H9 (cell line): Measurements from ENCODE around the gene TIAM2. TPM values are rescaled to one million over a fixed set of nuclear protein-coding genes. Genes with fewer than 3 reads are reported as not detected.
A peak's percentile ranks its signal among the peaks of the same experiment; 100 is the strongest.

Experiments
- DNase-seq: peaks from one replicate; pipeline ENCODE4 v3.0.0-alpha.2; 2017
- H2AFZ ChIP-seq: one replicate; pipeline ENCODE4 v1.6.1; 2013; ENCODE audit warnings: mild to moderate bottlenecking, low read length, control low read depth, moderate library complexity
- H2AK5ac ChIP-seq: 2 replicates; pipeline ENCODE4 v1.6.1; 2013; ENCODE audit warnings: low read length, control low read depth, mixed read lengths; ENCODE audit not compliant: insufficient read length
- H2BK120ac ChIP-seq: one replicate; pipeline ENCODE4 v1.6.1; 2013; ENCODE audit warnings: low read depth, mild to moderate bottlenecking, low read length, control low read depth, inconsistent platforms; ENCODE audit not compliant: poor library complexity, severe bottlenecking
- H2BK12ac ChIP-seq: 2 replicates; pipeline ENCODE4 v1.6.1; 2013; ENCODE audit warnings: low read length, control low read depth, mixed read lengths, low read depth; ENCODE audit not compliant: insufficient read length
- H2BK15ac ChIP-seq: 2 replicates; pipeline ENCODE4 v1.6.1; 2013; ENCODE audit warnings: low read depth, low read length, control low read depth
- H2BK20ac ChIP-seq: one replicate; pipeline ENCODE4 v1.6.1; 2013; ENCODE audit warnings: low read depth, mild to moderate bottlenecking, low read length, control low read depth, inconsistent platforms; ENCODE audit not compliant: poor library complexity, severe bottlenecking
- H2BK5ac ChIP-seq: 2 replicates; pipeline ENCODE4 v1.6.1; 2013; ENCODE audit warnings: low read length, control low read depth, mixed read lengths; ENCODE audit not compliant: insufficient read length
- H3K14ac ChIP-seq: 2 replicates; pipeline ENCODE4 v1.6.1; 2013; ENCODE audit warnings: low read length, control low read depth; ENCODE audit not compliant: insufficient read depth
- H3K18ac ChIP-seq: 2 replicates; pipeline ENCODE4 v1.6.1; 2013; ENCODE audit warnings: low read depth, mild to moderate bottlenecking, mixed read lengths, low read length, control low read depth; ENCODE audit not compliant: insufficient read length
- H3K23ac ChIP-seq: 2 replicates; pipeline ENCODE4 v1.6.1; 2013; ENCODE audit warnings: low read length, control low read depth, mixed read lengths, low read depth; ENCODE audit not compliant: insufficient read length
- H3K23me2 ChIP-seq: 2 replicates; pipeline ENCODE4 v1.6.1; 2013; ENCODE audit warnings: low read depth, mild to moderate bottlenecking, mixed read lengths, low read length, control low read depth; ENCODE audit not compliant: insufficient read length, poor library complexity, severe bottlenecking
- H3K27ac ChIP-seq: 2 replicates; pipeline ENCODE4 v1.5.1; 2013; ENCODE audit warnings: low read length, control low read depth, mixed read lengths, low read depth; ENCODE audit not compliant: insufficient read length
- H3K27me3 ChIP-seq: 2 replicates; pipeline ENCODE4 v1.6.1; 2013; ENCODE audit warnings: low read length, control low read depth, inconsistent platforms; ENCODE audit not compliant: insufficient read depth
- H3K4ac ChIP-seq: 2 replicates; pipeline ENCODE4 v1.6.1; 2013; ENCODE audit warnings: low read depth, mild to moderate bottlenecking, control low read depth, inconsistent platforms, low read length, moderate library complexity
- H3K4me1 ChIP-seq: 2 replicates; pipeline ENCODE4 v1.6.1; 2013; ENCODE audit warnings: low read length, control low read depth, inconsistent platforms; ENCODE audit not compliant: insufficient read depth
- H3K4me2 ChIP-seq: 2 replicates; pipeline ENCODE4 v1.6.1; 2013; ENCODE audit warnings: low read length, control low read depth, mixed read lengths; ENCODE audit not compliant: insufficient read length, insufficient read depth
- H3K56ac ChIP-seq: 2 replicates; pipeline ENCODE4 v1.6.1; 2013; ENCODE audit warnings: low read depth, mild to moderate bottlenecking, mixed read lengths, low read length, control low read depth; ENCODE audit not compliant: insufficient read length
- H3K79me1 ChIP-seq: 2 replicates; pipeline ENCODE4 v1.6.1; 2013; ENCODE audit warnings: low read depth, mild to moderate bottlenecking, moderate library complexity, low read length, control low read depth, inconsistent platforms; ENCODE audit not compliant: insufficient read depth, poor library complexity, severe bottlenecking
- H3K79me2 ChIP-seq: 2 replicates; pipeline ENCODE4 v1.6.1; 2013; ENCODE audit warnings: low read length, control low read depth, inconsistent platforms; ENCODE audit not compliant: insufficient read depth
- H3K9ac ChIP-seq: 2 replicates; pipeline ENCODE4 v1.6.1; 2013; ENCODE audit warnings: low read length, control low read depth, mixed read lengths; ENCODE audit not compliant: insufficient read length; ENCODE audit errors: extremely low read depth
- H3K9me3 ChIP-seq: one replicate; pipeline ENCODE4 v1.6.1; 2013; ENCODE audit warnings: low read depth, low read length, inconsistent platforms; ENCODE audit not compliant: control insufficient read depth
- H3T11ph ChIP-seq: one replicate; pipeline ENCODE4 v1.6.1; 2013; ENCODE audit warnings: mild to moderate bottlenecking, low read length, control low read depth, inconsistent platforms
- H4K20me1 ChIP-seq: one replicate; pipeline ENCODE4 v1.6.1; 2013; ENCODE audit not compliant: control insufficient read depth, insufficient read length, insufficient read depth
- H4K5ac ChIP-seq: 2 replicates; pipeline ENCODE4 v1.6.1; 2013; ENCODE audit warnings: low read depth, mild to moderate bottlenecking, mixed read lengths, low read length, control low read depth; ENCODE audit not compliant: insufficient read length
- H4K8ac ChIP-seq: replicated peaks from 2 replicates; pipeline ENCODE4 v1.6.1; 2013; ENCODE audit warnings: low read length, control low read depth, mixed read lengths, low read depth; ENCODE audit not compliant: insufficient read length
- H4K91ac ChIP-seq: 2 replicates; pipeline ENCODE4 v1.6.1; 2013; ENCODE audit warnings: low read depth, mild to moderate bottlenecking, moderate library complexity, mixed read lengths, low read length, control low read depth; ENCODE audit not compliant: insufficient read length
- H3K27ac Mint-ChIP-seq, 3 experiments: 2 replicates in 2 of 3; 3 replicates in 1 of 3; pipeline ENCODE4 v1.8.0; 2020 to 2021; ENCODE audit warnings: mixed read lengths in 3 of 3, mild to moderate bottlenecking in 1 of 3, moderate library complexity in 1 of 3
- H3K27me3 Mint-ChIP-seq: 2 replicates; pipeline ENCODE4 v1.8.0; 2021; ENCODE audit warnings: low read depth, mild to moderate bottlenecking, moderate library complexity, mixed read lengths
- H3K36me3 Mint-ChIP-seq, 3 experiments: 2 replicates in 2 of 3; 3 replicates in 1 of 3; pipeline ENCODE4 v1.8.0; 2020 to 2021; ENCODE audit warnings: low read depth in 3 of 3, mixed read lengths in 3 of 3; ENCODE audit not compliant: insufficient read depth in 1 of 3
- H3K4me1 Mint-ChIP-seq, 2 experiments: 2 replicates each; pipeline ENCODE4 v1.8.0; 2020; ENCODE audit warnings: mixed read lengths in 2 of 2
- H3K4me3 Mint-ChIP-seq, 2 experiments: 2 replicates in 1 of 2; 3 replicates in 1 of 2; pipeline ENCODE4 v1.8.0; 2020 to 2021; ENCODE audit warnings: mild to moderate bottlenecking in 2 of 2, mixed read lengths in 2 of 2, moderate library complexity in 1 of 2
- H3K9me3 Mint-ChIP-seq, 2 experiments: 2 replicates in 1 of 2; 3 replicates in 1 of 2; pipeline ENCODE4 v1.8.0; 2020; ENCODE audit warnings: mild to moderate bottlenecking in 2 of 2, mixed read lengths in 2 of 2, moderate library complexity in 1 of 2
- WGBS: extraction: QIAGEN DNeasy Blood & Tissue Kit; methylation state at CpG from one replicate; pipeline ENCODE4 v1.1.7; 2013; ENCODE audit warnings: missing lambda C conversion rate, low lambda C conversion rate, mixed read lengths; ENCODE audit not compliant: insufficient read length; ENCODE audit errors: extremely low coverage; 5-methylcytosine and 5-hydroxymethylcytosine counted together
- total RNA-seq: library from RNA; stranded (reverse); gene quantifications from 2 replicates; pipeline ENCODE4 v1.2.1, GENCODE V29; 2021
- TF ChIP-seq, protein P1 (sequence below): fragments of 200-600 bp; sonication (generic); conservative IDR thresholded peaks from 3 replicates; pipeline ENCODE4 v1.8.0; 2021; ENCODE audit warnings: antibody characterized with exemption, mild to moderate bottlenecking

TIAM2 gene
- total RNA-seq, 1 experiment from 2014 or later = 6.3 TPM

DNA sequence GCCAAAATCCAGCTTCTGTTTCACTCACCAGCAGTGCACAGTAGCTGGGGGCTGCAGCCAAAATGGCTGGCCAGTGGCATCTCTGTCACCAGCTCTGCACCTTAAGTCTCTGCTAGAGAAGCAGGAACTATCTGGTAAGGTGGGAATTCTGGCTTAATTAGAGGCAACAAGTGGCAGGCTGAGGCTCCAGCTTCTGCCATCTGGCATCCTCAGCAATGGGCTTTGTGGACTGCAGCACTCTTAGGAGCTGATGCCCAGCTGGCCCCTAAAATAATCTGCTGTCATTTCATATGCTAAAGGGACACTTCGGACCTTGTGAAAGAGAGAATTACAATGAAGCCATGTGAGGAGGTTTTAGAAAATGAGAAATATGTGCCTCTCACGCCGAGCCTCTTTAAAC is 264.1 kb downstream of the TIAM2 start:
- H3K23me2 ChIP-seq = no peaks in the 10 kb centered on the region
- no peak overlapping the region for H3K23ac ChIP-seq
- peaks cover 21 to 57% (median 44%) of the 10 kb centered on the region in 3 experiments; a peak in 6 of 7 replicates for H3K36me3 Mint-ChIP-seq
- H4K20me1 ChIP-seq = no peaks in the 10 kb centered on the region
- H4K91ac ChIP-seq = no peak overlapping the region
- H3K18ac ChIP-seq = no peak overlapping the region
- no peak overlapping the region for H2BK20ac ChIP-seq
- DNase-seq = no peak
- H2BK120ac ChIP-seq = no peak overlapping the region
- H3K9me3 ChIP-seq = no peaks in the 10 kb centered on the region
- no peak overlapping the region for H3K27ac ChIP-seq
- H3K27me3 ChIP-seq = no peaks in the 10 kb centered on the region
- no peaks in the 10 kb centered on the region; the same call in 1 of the 2 replicates for H3K4me1 ChIP-seq
- no peaks in the 10 kb centered on the region for H3K27me3 Mint-ChIP-seq
- H2BK5ac ChIP-seq = no peak overlapping the region
- no CpG with 5 or more reads among the region's 3 CpGs for WGBS
- H2AFZ ChIP-seq = no peak overlapping the region
- no peaks in the 10 kb centered on the region for H3K9me3 Mint-ChIP-seq
- no peak overlapping the region for H3K4me2 ChIP-seq
- TF ChIP-seq, protein P1, sequence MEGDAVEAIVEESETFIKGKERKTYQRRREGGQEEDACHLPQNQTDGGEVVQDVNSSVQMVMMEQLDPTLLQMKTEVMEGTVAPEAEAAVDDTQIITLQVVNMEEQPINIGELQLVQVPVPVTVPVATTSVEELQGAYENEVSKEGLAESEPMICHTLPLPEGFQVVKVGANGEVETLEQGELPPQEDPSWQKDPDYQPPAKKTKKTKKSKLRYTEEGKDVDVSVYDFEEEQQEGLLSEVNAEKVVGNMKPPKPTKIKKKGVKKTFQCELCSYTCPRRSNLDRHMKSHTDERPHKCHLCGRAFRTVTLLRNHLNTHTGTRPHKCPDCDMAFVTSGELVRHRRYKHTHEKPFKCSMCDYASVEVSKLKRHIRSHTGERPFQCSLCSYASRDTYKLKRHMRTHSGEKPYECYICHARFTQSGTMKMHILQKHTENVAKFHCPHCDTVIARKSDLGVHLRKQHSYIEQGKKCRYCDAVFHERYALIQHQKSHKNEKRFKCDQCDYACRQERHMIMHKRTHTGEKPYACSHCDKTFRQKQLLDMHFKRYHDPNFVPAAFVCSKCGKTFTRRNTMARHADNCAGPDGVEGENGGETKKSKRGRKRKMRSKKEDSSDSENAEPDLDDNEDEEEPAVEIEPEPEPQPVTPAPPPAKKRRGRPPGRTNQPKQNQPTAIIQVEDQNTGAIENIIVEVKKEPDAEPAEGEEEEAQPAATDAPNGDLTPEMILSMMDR = no peak
- no peak overlapping the region for H3K9ac ChIP-seq
- H3K56ac ChIP-seq = no peak overlapping the region
- H3K79me2 ChIP-seq = 0 out of 2 replicates have a peak, but pooled peaks cover 2% of the 10 kb centered on the region
- no peak overlapping the region for H3K4ac ChIP-seq
- no peak overlapping the region for H4K8ac ChIP-seq
- no peak overlapping the region for H2AK5ac ChIP-seq
- H4K5ac ChIP-seq = no peak overlapping the region
- H3K27ac Mint-ChIP-seq = 0 out of 7 replicates have a peak overlapping the region, but pooled peaks of 1 of the 3 experiments have one; percentile 65
- H2BK15ac ChIP-seq = no peak overlapping the region
- no peaks in the 10 kb centered on the region for H3K79me1 ChIP-seq
- H3T11ph ChIP-seq = no peak overlapping the region
- no peak overlapping the region for H3K14ac ChIP-seq
- H2BK12ac ChIP-seq = no peak overlapping the region
- peaks cover 23 to 31% of the 10 kb centered on the region in 2 experiments for H3K4me1 Mint-ChIP-seq
- H3K4me3 Mint-ChIP-seq = no peak overlapping the region
